IMR-90 (cell line): Measurements from ENCODE around the gene RNF19B. TPM values are rescaled to one million over a fixed set of nuclear protein-coding genes. Genes with fewer than 3 reads are reported as not detected.

ENCODE experiments used
- ATAC-seq: fragments of 200-7000 bp; cut with Tn5 transposase; 2 replicates; pipeline ENCODE4 v1.9.1; 2020; ENCODE audit warnings: low read depth, mild to moderate bottlenecking, moderate library complexity
- BruUV-seq: library from RNA; stranded (reverse); fragments of 400-500 nt; replicated peaks from 2 replicates; lab custom pipeline; 2021; lab: Mats Ljungman, UMichigan
- CTCF ChIA-PET: fragments of 300-600 bp; formaldehyde crosslinking; extraction: SDS; loops from one replicate; lab custom pipeline; 2021; ENCODE audit warnings: antibody characterized with exemption; lab: Yijun Ruan, JAX
- POLR2A ChIA-PET: fragments of 300-600 bp; sonication (Branson Sonifier 250); formaldehyde crosslinking; loops from one replicate; lab custom pipeline; 2022; ENCODE audit warnings: antibody characterized with exemption; ENCODE audit not compliant: unreplicated experiment; lab: Charles Lee
- DNase-seq: peaks from one replicate; pipeline ENCODE4 v3.0.0; 2013
- H2AFZ ChIP-seq: replicated peaks from 2 replicates; pipeline ENCODE3; 2013; ENCODE audit warnings: low read length, mild to moderate bottlenecking; ENCODE audit not compliant: poor library complexity
- H2AK5ac ChIP-seq: 2 replicates; pipeline ENCODE4 v1.6.1; 2013; ENCODE audit warnings: low read depth, low read length, inconsistent platforms
- H2AK9ac ChIP-seq: replicated peaks from 2 replicates; pipeline ENCODE3; 2013; ENCODE audit warnings: mild to moderate bottlenecking, low read depth, low read length, moderate library complexity; ENCODE audit not compliant: poor library complexity
- H2BK120ac ChIP-seq: 2 replicates; pipeline ENCODE4 v1.6.1; 2013; ENCODE audit warnings: low read depth, low read length, inconsistent platforms
- H2BK15ac ChIP-seq: 3 replicates; pipeline ENCODE4 v1.6.1; 2013; ENCODE audit warnings: low read depth, low read length, inconsistent platforms
- H2BK20ac ChIP-seq: 2 replicates; pipeline ENCODE4 v1.6.1; 2013; ENCODE audit warnings: low read depth, mild to moderate bottlenecking, inconsistent platforms, low read length, moderate library complexity
- H2BK5ac ChIP-seq: 2 replicates; pipeline ENCODE4 v1.6.1; 2013; ENCODE audit warnings: mild to moderate bottlenecking, low read depth, low read length, inconsistent platforms; ENCODE audit not compliant: poor library complexity, severe bottlenecking
- H3K14ac ChIP-seq: replicated peaks from 2 replicates; pipeline ENCODE4 v1.6.1; 2013; ENCODE audit warnings: low read depth, low read length, inconsistent platforms
- H3K18ac ChIP-seq: 2 replicates; pipeline ENCODE4 v1.6.1; 2013; ENCODE audit warnings: low read depth, low read length, control low read depth
- H3K23ac ChIP-seq: 2 replicates; pipeline ENCODE4 v1.6.1; 2013; ENCODE audit warnings: low read depth, low read length, inconsistent platforms
- H3K27ac ChIP-seq: 2 replicates; pipeline ENCODE4 v1.5.1; 2013; ENCODE audit warnings: mild to moderate bottlenecking, control low read depth, low read length; ENCODE audit not compliant: insufficient read depth
- H3K27me3 ChIP-seq: 2 replicates; pipeline ENCODE4 v1.6.1; 2013; ENCODE audit warnings: low read length; ENCODE audit not compliant: control insufficient read depth, insufficient read depth
- H3K36me3 ChIP-seq: 2 replicates; pipeline ENCODE4 v1.6.1; 2013; ENCODE audit warnings: low read length, mixed read lengths; ENCODE audit not compliant: control insufficient read depth, insufficient read depth
- H3K4ac ChIP-seq: 2 replicates; pipeline ENCODE4 v1.6.1; 2013; ENCODE audit warnings: low read depth, low read length, inconsistent platforms
- H3K4me1 ChIP-seq: 2 replicates; pipeline ENCODE4 v1.6.1; 2013; ENCODE audit warnings: low read length, mixed read lengths; ENCODE audit not compliant: control insufficient read depth, insufficient read depth
- H3K4me2 ChIP-seq: 2 replicates; pipeline ENCODE4 v1.6.1; 2013; ENCODE audit warnings: low read depth, mild to moderate bottlenecking, control low read depth, low read length, moderate library complexity
- H3K4me3 ChIP-seq: 2 replicates; pipeline ENCODE4 v1.5.1; 2013; ENCODE audit warnings: low read depth, mild to moderate bottlenecking, control low read depth, low read length, moderate library complexity; ENCODE audit not compliant: insufficient read depth
- H3K56ac ChIP-seq: 2 replicates; pipeline ENCODE4 v1.6.1; 2013; ENCODE audit warnings: low read length, inconsistent platforms; ENCODE audit not compliant: insufficient read depth; ENCODE audit errors: extremely low read depth
- H3K79me1 ChIP-seq, 2 experiments: 2 replicates each; pipeline ENCODE4 v1.6.1; 2013; ENCODE audit warnings: low read length in 2 of 2, inconsistent platforms in 1 of 2, low read depth in 1 of 2
- H3K9ac ChIP-seq: 2 replicates; pipeline ENCODE4 v1.6.1; 2013; ENCODE audit warnings: low read depth, low read length, control low read depth
- H3K9me1 ChIP-seq: 2 replicates; pipeline ENCODE4 v1.6.1; 2013; ENCODE audit warnings: low read length, inconsistent platforms; ENCODE audit not compliant: insufficient read depth
- H3K9me3 ChIP-seq: 2 replicates; pipeline ENCODE4 v1.6.1; 2013; ENCODE audit warnings: low read length; ENCODE audit not compliant: control insufficient read depth, insufficient read depth
- H4K20me1 ChIP-seq: 2 replicates; pipeline ENCODE4 v1.6.1; 2013; ENCODE audit warnings: low read length, inconsistent platforms; ENCODE audit not compliant: insufficient read depth
- H4K5ac ChIP-seq: 2 replicates; pipeline ENCODE4 v1.6.1; 2013; ENCODE audit warnings: mild to moderate bottlenecking, low read depth, low read length, control low read depth
- H4K8ac ChIP-seq, 2 experiments: 2 replicates each; pipeline ENCODE4 v1.6.1; 2013; ENCODE audit warnings: low read depth in 2 of 2, low read length in 2 of 2, control low read depth in 1 of 2, inconsistent platforms in 1 of 2
- H4K91ac ChIP-seq: 2 replicates; pipeline ENCODE4 v1.6.1; 2013; ENCODE audit warnings: low read depth, low read length, inconsistent platforms; ENCODE audit not compliant: insufficient read depth
- CEBPB ChIP-seq: IDR thresholded peaks from 2 replicates; pipeline ENCODE4 v1.6.1; 2012; ENCODE audit warnings: low read depth, low read length, improper control_type of control experiment
- ELK1 ChIP-seq: fragments of 150-350 bp; IDR thresholded peaks from 2 replicates; pipeline ENCODE4 v1.6.1; 2016; ENCODE audit warnings: low read depth, mild to moderate bottlenecking, low read length, moderate library complexity, borderline replicate concordance
- FOS ChIP-seq: fragments of 150-350 bp; IDR thresholded peaks from 2 replicates; pipeline ENCODE4 v1.6.1; 2016; ENCODE audit warnings: low read depth, low read length
- RAD21 ChIP-seq: IDR thresholded peaks from 2 replicates; pipeline ENCODE4 v1.6.1; 2012; ENCODE audit warnings: low read length, improper control_type of control experiment
- RFX5 ChIP-seq: IDR thresholded peaks from 2 replicates; pipeline ENCODE4 v1.8.0; 2012; ENCODE audit warnings: low read depth, mild to moderate bottlenecking, low read length, moderate library complexity
- SMC3 ChIP-seq: fragments of 150-350 bp; IDR thresholded peaks from 2 replicates; pipeline ENCODE4 v1.6.1; 2016; ENCODE audit warnings: low read depth, mild to moderate bottlenecking, antibody characterized with exemption, low read length, moderate library complexity
- WGBS, 2 experiments: methylation state at CpG; one replicate each; pipeline versions ENCODE4 v1.1.5 to v1.1.7; 2013; ENCODE audit warnings: missing lambda C conversion rate in 2 of 2; ENCODE audit not compliant: insufficient read length in 1 of 2; ENCODE audit errors: extremely low coverage in 2 of 2; 5-methylcytosine and 5-hydroxymethylcytosine counted together
- dilution Hi-C: fragments of 300-500 bp; cut with HindIII; formaldehyde crosslinking; loops from one replicate; pipeline ENCODE4 v1.14.3; 2018; ENCODE audit warnings: low sequenced_read_pairs; ENCODE audit not compliant: unreplicated experiment
- in situ Hi-C: fragments of 300-500 bp; cut with MboI; formaldehyde crosslinking; loops from 3 replicates; pipeline ENCODE4 v1.14.3; 2019; ENCODE audit warnings: low sequenced_read_pairs, inconsistent platforms, mixed read lengths
- intact Hi-C: fragments of 100-400 bp; cut with micrococcal nuclease; formaldehyde crosslinking; loops from 2 replicates; pipeline ENCODE4 v1.10.0; 2022
- polyA plus RNA-seq, 3 experiments: library from polyadenylated mRNA; depleted of rRNA; stranded (reverse); fragments of >200 nt; gene quantifications; 2 replicates each; pipeline ENCODE4 v1.2.3, GENCODE V29; 2012; ENCODE audit warnings: low replicate concordance in 1 of 3
- total RNA-seq: library from RNA; depleted of rRNA; stranded (reverse); fragments of >200 nt; gene quantifications from 2 replicates; pipeline ENCODE4 v1.2.3, GENCODE V29; 2012

RNF19B gene
- total and polyA plus RNA-seq, 2 of the 4 experiments (the other 2 are of a cell fraction), result 10.0 to 11.6 TPM

DNA sequence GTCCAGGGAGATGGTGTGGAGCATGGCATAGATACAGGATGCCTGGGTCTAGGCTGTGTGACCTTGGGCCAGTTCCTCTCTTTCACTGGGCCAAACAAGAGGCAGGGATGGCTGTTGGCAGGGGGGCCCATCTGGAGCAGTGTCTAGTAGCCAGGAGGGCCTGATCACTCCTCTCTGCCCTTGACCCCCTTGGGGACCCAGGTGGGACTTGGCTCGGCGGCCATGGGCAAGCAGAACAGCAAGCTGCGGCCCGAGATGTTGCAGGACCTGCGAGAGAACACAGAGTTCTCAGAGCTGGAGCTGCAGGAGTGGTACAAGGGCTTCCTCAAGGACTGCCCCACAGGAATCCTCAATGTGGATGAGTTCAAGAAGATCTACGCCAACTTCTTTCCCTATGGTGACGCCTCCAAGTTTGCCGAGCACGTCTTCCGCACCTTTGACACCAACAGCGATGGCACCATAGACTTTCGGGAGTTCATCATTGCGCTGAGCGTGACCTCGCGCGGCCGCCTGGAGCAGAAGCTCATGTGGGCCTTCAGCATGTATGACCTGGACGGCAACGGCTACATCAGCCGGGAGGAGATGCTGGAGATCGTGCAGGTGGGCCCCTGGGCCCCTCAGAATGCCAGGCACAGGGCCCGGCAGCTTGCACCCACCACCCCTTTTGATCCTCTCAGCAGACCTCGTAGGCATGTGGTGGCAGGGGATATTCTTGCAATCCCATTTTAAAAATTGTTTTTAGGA, 75.8 kb downstream of the RNF19B start (continued):
- no peak for TF ChIP-seq ELK1

DNA sequence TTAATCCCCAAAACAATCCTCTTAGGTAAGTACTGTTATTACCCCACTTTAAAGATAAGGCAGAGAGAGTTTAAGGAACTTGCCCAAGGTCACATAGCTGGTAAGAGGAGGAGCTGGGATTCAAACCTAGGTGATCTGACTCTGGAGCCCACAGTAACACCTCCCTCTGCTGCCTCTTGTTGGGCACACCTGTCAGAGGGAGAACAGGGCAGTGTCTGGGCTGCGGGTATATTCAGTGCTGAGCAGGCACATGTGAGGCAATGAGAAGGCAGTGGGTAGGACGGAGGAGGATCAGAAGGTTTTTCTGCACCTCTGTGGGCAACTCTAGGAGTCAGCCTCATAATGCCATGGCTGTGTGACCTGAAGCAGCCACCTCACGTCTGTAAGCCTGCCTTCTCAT, 76.5 kb downstream of the RNF19B start:
- no peak overlapping the region for H3K14ac ChIP-seq
- ATAC-seq (no peak), DNase-seq (no peak)
- peaks cover 2% of the 10 kb centered on the region; the same call in 1 of the 2 replicates for H3K9me3 ChIP-seq
- H3K9ac ChIP-seq, result no peak overlapping the region
- no peak overlapping the region for H3K4me3 ChIP-seq
- no peak overlapping the region for H3K27ac ChIP-seq
- BruUV-seq, result no TSS peak
- no CpG with 5 or more reads among the region's 3 CpGs for WGBS, 2 experiments
- peaks cover 4% of the 10 kb centered on the region; the same call in 1 of the 2 replicates for H3K9me1 ChIP-seq
- in situ Hi-C loops (no loop called here), dilution Hi-C loops (no loop called here), intact Hi-C loops (loop anchor here (5.0 kb wide), 1 partner anchor 486 kb away; no protein-coding TSS in a partner anchor)
- H4K91ac ChIP-seq, result no peak overlapping the region
- no peak overlapping the region for H3K18ac ChIP-seq
- TF ChIP-seq CEBPB, result no peak
- no peak for TF ChIP-seq SMC3
- no peak for TF ChIP-seq RFX5
- TF ChIP-seq FOS, result no peak
- TF ChIP-seq RAD21, result no peak
- no peak for TF ChIP-seq ELK1
- H3K79me1 ChIP-seq, result no peaks in the 10 kb centered on the region
- H2AK5ac ChIP-seq, result no peak overlapping the region
- H3K4ac ChIP-seq, result no peak overlapping the region
- H3K56ac ChIP-seq, result no peak overlapping the region
- H3K4me2 ChIP-seq, result no peak overlapping the region
- H3K36me3 ChIP-seq, result no peaks in the 10 kb centered on the region
- ChIA-PET POLR2A (no interaction called here), CTCF (no interaction called here)
- H2AK9ac ChIP-seq, result no peak overlapping the region
- H3K27me3 ChIP-seq, result peaks cover 74% of the 10 kb centered on the region
- no peak overlapping the region for H2BK15ac ChIP-seq
- no peak overlapping the region for H3K23ac ChIP-seq
- no peak overlapping the region for H2AFZ ChIP-seq
- no peak overlapping the region for H4K5ac ChIP-seq
- no peaks in the 10 kb centered on the region; the same call in 1 of the 2 replicates for H3K4me1 ChIP-seq
- H2BK20ac ChIP-seq, result no peak overlapping the region
- H4K8ac ChIP-seq, result no peak overlapping the region
- H4K20me1 ChIP-seq, result peaks cover 3% of the 10 kb centered on the region; the same call in 1 of the 2 replicates
- H2BK120ac ChIP-seq, result no peak overlapping the region
- H2BK5ac ChIP-seq, result no peak overlapping the region
